ENCODE measurements around the gene OR10H1.
"Not testable (repeated sequence)": the region's sequence is repeated elsewhere in the genome, so short reads cannot be mapped to it uniquely, and the experiment has no call there.

The OR10H1 gene

DNA sequence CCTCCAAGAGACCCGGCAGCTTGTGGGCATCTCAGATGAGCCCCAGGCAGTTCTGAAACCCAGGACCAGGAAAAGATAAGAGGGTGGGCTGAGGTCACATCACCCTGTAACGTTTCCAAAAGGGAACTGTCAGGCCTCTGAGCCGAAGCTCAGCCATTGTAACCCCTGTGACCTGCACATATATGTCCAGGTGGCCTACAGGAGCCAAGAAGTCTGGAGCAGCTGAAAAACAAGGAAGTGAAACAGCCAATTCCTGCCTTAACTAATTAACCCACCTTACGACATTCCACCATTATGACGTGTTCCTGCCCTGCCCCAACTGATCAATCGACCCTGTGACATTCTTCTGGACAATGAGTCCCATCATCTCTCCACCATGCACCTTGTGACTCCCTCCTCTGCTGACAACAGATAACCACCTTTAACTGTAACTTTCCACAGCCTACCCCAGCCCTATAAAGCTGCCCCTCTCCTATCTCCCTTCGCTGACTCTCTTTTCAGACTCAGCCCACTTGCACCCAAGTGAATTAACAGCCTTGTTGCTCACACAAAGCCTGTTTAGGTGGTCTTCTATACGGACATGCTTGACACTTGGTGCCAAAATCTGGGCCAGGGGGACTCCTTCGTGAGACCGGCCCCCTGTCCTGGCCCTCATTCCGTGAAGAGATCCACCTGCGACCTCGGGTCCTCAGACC lies 13.3 kb upstream of the OR10H1 start:
- DNase-seq = not testable (repeated sequence)

- DNase-seq = no peak
Observed at GRCh38 chr19:15828121-15828610, 12.7 kb upstream of the OR10H1 start.

DNA sequence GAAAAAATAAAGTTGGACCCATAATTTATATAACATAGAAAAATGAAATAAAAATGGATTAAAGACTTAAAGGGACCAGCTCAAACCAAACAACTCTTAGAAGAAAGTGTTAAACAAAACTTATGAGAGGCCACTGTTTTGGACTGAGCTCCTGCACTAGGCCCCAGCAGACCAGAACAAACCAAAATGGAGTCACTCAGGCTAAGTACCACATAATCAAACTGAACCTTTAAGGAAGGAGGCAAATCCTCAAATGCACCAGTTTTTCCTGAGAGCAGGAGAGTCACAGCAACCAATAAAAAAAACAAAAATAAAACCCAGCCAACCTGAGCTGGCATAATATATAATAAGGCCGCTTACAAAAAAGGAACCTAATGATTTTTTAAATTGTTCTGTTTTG lies 10.3 kb upstream of the OR10H1 start:
- DNase-seq = no peak

DNA sequence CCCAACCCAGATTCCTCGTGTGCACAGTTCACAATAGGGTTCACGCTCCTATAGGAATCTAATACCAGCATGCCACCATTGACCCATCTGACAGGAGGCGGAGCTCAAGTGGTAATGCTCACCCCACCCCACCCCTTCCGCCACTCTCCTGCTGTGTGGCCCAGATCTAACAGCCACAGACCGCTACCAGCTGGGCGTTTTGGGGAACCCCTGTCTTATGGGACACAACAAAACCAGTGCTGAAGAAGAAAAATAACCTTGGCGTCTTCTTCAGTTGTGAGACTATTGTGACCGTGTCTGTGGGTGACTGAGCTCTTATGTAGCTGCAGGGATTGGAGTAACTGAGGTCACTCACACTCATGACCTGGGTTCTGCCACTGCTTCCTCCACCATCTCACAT lies 5.2 kb upstream of the OR10H1 start:
- peak; percentile 13 to 32 for DNase-seq

- DNase-seq = no peak
Observed at GRCh38 chr19:15813916-15814315, 1.5 kb downstream of the OR10H1 start.

DNA sequence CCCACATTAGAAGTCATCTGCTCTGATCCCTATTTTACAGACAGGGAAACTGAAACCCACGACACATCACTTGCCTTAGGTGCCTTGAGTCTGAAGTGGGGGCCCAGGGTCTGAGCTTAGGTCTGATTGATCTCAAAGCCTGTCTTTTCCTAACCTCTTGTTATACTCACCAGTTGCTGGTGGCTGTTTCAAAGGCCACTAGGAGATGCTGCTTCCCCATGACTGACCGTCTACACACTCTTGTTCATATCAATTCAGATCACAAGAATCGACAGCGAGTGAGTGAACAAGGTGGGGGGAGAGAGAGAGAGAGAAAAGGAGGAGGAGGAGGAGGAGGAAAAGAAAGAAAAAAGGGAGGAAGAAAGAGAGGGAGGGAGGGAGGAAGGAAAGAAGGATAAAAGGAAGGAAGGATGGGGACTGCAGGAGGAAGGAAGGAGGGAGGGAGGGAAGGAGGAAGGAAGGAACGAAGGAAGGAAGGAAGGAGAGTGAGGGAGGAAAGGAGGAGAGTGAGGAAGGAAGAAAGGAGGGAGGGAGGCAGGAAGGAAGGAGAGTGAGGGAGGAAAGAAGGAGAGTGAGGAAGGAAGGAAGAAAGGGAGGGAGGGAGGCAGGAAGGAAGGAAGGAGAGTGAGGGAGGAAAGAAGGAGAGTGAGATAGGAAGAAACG lies 3.3 kb downstream of the OR10H1 start:
- DNase-seq = peak; percentile 42 to 56

DNA sequence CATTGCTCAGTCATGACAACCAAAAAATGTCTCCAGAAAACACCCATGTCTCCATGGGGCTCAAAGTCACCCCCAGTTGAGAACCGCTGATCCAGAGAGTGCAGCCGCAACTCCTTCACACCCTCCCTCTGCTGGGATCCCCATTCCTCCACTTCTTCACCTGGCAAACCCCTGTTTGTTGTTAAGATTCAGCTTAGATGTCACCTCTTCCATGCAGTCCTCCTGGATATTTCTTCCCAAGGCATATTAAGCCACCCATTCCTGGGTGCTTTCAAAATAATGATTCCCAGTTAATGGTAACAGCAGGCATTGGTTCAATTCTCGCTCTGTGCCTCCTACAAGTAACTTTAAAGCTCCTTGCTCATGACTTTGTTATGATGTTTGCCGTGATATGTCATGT lies 4.0 kb downstream of the OR10H1 start:
- no peak for DNase-seq

DNA sequence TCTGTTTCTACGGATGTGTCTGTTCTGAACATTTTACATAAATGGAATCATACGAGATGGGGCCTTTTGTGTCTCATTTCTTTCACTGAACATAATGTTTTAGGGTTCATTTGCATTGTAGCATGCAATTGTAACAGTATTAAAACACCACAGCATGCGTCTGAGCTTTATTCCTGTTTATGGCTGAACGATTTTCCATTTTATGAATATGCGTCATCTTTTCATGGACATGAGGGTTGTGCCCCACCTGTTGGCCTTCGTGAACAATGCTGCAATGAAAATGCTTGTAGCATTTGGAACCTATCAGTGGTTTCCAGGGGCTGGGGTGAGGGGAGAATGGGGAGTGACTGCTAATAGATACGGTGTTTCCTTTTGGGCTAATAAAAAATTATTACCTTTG lies 5.1 kb downstream of the OR10H1 start:
- DNase-seq = no peak

- DNase-seq = not testable (repeated sequence)
Observed at GRCh38 chr19:15794279-15794678, 21.2 kb downstream of the OR10H1 start.

DNA sequence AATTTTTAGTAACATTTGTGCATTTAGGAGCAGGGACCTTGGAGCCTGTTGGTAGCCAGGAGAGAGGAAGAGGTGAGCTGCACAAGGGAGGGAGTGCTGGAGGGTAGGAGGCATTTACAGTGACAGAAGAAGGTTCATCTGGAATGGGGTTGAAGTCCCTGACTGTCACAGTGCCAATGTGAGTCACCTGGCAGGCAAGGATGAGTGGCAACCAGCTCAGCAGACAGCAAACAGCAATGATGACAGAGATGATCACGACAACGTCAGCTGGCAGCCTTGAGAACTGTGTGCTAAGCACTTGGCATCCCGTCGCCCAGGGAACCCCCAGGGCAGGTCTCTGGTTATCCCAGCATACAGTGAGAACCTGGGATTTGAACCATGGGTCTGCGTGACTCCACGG lies 25.4 kb downstream of the OR10H1 start:
- DNase-seq = no peak

DNA sequence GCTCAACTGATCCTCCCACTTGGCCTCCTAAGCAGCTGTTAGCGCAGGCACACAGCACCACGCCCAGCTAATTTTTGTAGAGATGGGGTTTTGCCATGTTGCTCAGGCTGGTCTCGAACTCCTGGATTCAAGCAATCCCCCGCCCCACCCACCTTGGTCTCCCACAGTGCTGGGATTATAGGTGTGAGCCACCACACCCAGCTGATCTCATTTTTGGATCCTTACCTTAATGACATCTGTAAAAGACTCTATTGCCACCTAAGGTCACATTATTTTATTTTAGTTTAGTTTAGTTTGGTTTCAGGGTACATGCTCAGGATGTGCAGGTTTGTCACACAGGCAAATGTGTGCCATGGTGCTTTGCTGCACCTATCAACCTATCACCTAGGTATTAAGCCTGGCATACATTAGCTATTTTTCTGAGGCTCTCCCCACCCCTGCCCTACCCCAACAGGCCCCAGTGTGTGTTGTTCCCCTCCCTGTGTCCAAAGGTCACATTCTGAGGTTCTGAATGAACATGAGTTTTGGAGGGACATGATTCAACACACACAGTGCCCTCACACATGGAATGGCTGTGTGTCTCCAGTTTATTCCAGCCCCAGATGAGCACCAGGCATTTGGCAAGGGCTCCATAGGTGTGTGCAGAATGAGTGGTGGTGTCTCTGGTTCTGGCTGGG lies 26.7 kb downstream of the OR10H1 start:
- no peak for DNase-seq

DNA sequence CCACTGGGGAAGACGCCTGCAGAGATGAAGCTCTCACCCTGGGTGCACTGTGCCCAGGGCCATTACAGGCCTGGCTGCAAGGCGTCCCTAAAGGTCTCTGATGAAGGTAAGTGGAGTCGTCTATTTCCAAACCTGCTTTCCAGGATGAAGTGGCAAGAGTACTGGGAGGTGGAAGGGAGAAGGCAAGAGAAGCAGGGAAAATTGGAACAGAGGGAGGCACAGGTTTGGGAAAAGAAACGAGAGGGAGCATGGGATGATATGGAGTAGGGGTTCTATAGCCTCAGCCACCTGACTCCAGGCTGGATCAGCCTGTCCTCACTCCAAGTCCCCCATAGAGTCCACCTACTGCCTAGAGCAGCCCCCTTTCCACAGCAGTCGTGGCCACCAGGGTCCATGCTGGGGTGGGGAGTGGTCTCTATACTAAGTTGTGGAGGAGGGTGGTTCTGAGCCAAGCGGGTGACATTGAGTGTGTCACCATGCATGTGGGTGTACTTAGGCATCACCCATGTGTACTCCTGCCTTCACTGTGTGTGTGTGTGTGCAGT lies 27.8 kb downstream of the OR10H1 start, which contains the start of gene OR10H5:
Gene OR10H5 (plus strand): TSS at position 51 of the 545 bp plus-strand sequence. CDS start 6,388 bp downstream, outside the sequence.
- no peak for DNase-seq

DNA sequence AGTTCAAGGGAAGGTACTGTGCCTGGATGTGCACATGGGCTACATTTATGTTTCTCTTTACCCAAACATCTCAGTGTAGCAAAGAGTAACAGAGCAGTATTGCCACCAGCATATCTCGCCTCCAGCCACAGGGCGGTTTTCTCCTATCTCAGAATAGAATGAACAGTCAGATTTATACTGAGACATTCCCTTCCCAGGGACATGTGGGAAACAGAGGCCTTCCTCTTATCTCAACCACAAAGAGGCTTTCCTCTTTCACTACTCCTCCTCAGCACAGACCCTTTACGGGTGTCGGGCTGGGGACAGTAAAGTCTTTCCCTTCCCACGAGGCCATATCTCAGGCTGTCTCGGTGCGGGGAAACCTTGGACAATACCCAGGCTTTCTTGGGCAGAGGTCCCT lies 32.6 kb downstream of the OR10H1 start:
- DNase-seq = not testable (repeated sequence)

GRCh38 chr19:15782211-15782610 lies 33.3 kb downstream of the OR10H1 start:
- no peak for DNase-seq

DNA sequence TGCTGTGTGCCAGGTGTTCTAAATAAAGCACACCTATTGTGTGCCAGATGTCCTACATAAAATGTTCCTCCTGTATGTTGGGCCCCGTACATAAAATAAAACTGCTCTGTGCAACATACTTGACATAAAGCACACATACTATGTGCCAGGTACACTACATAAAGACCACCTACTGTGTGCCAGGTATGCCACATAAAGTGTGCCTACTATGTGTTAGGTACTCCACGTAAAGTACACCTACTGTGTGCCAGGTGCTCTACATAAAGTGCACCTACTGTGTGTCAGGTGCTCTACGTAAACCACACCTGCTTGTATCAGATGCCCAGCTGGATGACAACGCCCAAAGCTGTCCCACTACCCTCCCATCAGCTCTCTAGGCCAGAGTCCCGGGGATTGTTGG lies 33.8 kb downstream of the OR10H1 start:
- no peak for DNase-seq

- no peak for DNase-seq
Observed at GRCh38 chr19:15780610-15781418, 34.6 kb downstream of the OR10H1 start.

DNA sequence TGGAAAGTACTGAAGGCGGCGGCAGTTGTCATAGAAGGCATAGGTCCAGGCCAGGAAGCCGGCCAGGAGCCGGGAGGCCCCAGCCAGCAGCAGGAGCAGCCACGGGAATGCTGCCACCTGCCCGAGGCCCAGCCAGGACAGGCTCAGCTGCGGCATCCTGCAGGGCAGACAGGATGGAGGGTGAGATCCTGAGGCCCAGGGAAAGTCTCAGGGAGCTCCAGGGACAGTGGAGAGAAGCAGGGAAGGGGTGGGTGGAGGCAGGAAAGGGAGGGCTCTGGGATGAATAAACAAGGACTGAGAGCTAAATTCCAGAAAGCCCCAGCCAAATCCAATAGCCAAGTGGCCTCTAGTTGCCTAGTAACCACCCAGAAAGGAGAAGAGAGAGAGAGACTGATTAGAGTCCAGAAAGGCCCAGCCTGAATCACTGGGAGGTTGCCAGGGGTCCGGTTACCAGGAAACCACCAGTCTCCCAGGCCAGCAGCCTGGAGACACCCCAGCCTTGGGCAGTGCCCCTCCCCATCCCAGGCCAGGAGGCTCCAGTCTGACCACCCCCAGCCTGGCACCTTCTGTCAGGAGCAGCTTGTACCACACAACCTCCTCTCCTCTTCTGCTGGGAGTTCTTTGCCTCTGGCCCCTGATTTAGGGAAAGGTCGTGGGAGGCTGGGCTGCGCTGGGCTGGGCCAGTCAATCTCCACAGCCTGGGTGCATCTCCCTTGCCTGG lies 35.5 kb downstream of the OR10H1 start:
- DNase-seq = no peak

- no peak for DNase-seq
Observed at GRCh38 chr19:15776991-15777970, 38.2 kb downstream of the OR10H1 start.

GRCh38 chr19:15776264-15776663 lies 39.2 kb downstream of the OR10H1 start:
- no peak for DNase-seq

DNA sequence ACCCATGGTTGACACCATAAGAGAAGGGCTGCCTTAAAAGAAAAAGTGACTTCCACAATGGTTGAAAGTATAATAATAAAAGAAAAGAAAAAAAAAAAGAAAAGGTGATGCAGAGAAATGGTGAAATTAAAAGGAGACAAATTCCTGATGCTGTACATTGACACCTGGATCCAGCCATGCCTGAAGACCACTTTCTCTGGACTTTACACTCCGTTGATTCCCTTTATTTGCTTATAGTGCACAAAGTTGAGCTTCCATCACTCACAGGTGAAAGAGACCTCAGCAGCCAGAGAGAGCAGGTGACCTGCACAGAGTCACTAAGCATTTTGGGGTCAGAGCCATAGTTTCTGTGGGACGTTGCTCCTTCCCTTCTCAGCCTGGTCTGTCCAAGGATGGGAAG lies 40.2 kb downstream of the OR10H1 start:
- no peak for DNase-seq

DNA sequence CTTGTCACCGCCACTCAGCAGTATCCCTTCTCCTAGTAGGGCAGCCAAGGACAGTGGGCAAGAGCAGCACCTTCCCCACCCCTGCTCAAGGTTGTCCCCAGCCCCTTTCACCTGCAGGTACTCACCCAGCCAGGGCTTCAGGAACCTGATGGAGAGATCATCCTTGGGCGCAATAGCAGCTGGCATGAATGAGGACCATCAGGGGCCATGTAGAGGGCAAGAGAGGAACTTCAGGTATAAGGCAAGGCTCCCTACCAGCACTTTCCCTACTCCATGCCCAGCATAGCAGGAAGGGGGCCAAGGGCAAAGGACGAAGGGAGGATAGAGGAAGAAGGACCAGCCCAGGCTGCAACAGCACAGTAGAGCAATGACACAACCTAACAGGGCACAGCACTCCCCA lies 41.3 kb downstream of the OR10H1 start:
- DNase-seq = not testable (repeated sequence)
